GM18520 (cell line): ENCODE measurements around the gene GOLM1.
"Not testable (repeated sequence)": the region's sequence is repeated elsewhere in the genome, so short reads cannot be mapped to it uniquely, and the experiment has no call there.

Source experiments
- ATAC-seq: cut with Tn5 transposase; IDR thresholded peaks from one replicate; pipeline ENCODE4 v1.9.1; 2021; ENCODE audit not compliant: unreplicated experiment

The GOLM1 gene

DNA sequence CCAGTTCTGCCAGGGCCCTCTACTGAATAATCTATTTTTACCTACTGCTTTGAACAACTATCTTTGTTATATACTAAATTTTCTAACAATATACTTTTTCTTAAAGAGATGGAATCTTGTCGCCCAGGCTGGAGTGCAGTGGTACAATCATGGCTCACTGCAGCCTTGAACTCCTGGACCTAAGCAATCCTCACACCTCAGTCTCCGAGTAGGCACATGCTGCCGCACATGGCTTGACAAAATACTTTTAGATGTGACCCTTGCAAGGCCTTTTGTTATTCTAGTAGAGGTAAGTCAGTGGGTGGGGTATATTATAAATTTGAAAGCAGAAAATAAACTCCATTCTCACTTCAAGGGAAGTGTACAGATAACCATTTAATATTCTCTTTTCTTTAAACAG, 7.9 kb downstream of the GOLM1 start:
- ATAC-seq: no peak

DNA sequence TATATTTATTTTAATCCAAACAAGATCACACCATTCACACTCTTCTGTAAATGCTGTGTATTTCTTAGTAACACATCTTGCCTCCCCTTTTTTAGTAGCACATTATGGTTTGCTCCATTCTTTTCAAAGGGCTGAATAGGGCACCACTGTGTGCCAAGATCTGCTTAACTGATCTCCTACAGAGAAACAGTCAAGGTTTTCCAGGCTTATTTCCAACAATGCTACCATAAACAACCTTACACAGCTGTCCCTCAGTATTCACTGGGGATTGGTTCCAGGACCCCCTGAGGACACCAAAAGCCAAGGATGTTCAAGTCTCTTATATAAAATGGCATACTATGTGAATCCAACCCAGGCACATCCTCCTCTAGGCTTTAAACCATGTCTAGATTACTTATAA, 16.5 kb downstream of the GOLM1 start:
- no peak for ATAC-seq

DNA sequence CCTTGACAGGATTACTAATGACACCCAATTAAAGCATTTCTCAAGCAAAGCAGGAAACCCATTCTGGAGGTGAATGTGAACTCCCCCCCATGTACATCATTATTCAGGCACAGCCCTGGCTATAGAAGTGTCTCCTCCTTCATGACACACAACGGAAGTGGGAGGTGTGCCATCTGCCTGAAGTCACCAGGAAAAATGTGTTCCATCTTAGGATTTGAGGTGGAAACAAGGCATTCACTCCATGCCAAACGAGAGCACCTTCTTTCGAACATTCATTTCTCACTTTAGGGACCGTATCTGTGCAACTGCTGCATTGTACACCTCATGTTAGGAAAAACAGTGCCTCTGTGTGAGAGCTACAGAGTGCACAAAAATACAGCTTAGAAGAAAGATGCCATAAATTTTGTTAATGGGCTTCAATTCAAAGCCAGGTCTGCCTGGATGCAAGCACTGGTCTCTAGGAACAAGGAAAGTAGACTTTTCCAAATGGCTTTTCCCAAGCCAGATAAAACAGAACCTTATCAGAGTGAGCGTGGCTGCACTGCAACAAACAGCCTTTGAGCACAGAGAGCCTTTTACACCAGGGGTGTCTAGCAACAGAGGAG, 19.4 kb downstream of the GOLM1 start:
- no peak for ATAC-seq

DNA sequence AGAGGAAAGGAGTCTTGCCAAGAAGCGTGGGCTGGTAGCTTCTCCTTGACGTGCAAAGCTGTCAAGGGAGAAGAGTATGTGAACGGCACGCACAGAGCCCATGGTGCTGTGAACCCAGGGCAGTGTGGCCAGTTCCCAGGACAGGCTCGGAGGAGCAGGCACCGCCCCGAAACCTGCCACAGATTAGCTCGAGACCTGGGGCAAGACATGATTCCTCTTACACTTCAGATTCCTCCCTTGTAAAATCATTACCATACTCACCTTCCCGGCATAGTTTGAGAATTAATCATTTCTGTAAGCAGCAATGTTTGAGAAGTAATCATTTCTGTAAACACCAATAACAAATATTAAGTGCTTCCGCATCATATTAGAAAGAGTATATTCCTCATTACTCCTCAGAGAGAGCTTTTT, 19.9 kb downstream of the GOLM1 start:
- no peak for ATAC-seq

DNA sequence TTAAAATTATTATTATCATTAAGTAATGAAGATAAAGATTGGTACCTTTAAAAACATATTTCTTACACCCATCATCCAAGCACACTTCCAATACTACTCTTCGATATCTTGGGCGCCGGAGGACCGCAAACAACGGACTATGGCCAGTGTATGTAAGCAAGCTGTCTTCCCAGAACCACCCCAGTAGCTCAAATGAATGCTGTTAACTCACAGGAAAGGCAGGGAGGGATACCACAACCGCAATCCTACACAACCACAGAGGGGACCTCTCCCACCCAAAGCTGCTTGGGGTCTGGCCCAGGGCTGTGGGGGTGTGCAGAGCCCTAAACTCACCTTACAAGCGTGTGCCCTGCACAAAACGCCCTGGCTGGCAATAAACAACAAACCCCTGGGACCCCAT, 20.6 kb downstream of the GOLM1 start:
- no peak for ATAC-seq

DNA sequence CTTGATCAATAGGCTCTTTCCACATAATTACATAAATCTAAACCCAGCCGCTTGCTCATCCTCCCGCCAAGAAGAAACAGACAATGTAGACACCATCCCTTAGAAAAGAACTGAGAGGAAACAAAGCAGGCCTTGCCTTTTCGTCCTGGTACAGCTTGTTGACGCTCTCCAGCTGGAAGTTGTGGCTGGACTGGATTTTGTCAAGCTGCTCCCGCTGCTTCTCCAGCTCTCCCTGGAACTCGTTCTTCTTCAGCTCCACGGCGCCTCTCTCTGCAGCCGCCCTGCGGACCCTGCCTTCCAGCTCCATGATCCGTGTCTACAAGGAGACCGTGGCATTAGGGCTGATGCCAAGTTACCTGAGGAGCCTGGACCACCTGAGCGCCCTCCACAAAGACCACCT, 22.1 kb downstream of the GOLM1 start:
- ATAC-seq: no peak

DNA sequence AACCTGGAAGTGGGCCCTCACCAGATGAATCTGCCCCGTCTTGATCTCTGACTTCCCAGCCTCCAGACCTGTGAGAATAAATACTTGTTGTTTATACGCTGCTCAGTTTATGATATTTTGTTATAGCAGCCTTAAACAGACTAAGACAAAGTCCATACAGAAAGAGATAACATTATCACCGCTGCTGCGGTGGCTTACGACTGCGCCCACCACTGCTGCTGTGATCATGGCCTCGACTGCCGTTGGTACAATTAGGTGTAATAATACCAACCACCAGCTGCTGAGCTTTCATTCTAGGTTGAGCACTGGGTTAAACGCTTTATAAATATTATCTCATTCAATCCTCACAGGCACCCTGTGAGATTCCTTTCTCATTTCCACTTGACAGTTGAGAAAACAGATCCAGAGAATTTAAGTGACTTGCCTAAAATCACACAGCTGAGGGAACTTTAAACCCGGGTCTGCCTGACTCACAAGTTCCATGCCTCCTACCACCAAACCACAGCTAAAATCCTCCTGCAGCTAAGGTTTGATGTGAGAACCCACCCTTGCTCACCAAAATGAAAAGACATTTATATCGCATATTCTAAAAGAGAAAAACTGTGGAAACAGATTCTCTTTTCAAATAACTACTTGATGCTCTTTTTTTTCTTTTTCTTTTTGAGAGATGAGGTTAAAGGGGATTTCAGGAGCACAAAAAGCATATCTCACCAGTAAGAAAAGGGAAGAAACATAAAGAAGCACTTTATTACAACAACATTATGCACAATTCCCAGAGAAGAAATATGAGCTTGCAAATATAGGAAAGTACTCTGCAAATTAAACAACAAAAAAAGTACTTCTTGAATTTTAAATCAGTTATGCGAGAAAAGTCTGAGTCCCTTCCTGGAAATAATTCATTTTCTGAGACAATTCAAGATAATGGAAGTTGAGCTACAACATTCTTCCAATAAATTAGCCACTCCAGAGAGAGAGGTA, 23.9 kb downstream of the GOLM1 start:
- ATAC-seq: no peak

DNA sequence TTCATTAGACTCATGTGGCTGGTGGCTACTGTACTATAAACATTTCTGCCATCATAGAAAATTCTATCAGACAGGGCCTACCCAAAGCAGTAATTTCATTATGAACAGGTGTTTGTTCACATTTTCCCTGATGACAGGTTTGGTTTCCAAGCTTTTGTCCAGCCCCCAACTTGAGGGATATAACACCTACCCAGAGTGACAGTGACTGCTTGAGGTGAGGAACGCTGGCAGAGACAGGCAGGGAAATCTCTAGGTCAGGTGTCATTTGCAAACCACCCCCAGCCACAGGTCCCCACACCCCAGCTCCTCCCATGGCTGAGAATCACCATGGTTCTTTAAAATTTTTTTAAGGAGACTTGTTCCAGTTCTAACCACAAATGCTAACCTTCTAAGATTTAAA, 25.5 kb downstream of the GOLM1 start:
- ATAC-seq: no peak

DNA sequence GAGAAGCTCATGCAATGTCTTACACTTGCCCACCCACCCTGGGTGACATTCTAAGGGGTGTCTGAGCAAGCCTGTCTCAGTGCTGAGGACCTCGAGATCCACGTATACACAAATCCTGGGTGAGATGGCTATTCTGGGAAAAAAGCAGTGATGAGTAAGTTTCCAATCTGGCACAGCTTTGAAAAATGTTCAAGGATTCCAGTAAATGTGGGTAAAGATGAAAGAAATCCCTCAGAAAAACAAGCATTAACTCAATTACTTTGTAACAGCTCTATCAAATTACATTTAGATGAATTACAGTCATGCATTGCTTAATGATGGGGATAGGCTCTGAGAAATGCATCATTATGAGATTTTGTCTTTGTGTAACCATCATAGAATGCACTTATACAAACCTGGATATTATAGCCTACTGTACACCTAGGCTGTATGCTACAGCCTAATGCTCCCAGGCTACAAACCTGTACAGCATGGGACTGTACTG, 26.9 kb downstream of the GOLM1 start:
- no peak for ATAC-seq

DNA sequence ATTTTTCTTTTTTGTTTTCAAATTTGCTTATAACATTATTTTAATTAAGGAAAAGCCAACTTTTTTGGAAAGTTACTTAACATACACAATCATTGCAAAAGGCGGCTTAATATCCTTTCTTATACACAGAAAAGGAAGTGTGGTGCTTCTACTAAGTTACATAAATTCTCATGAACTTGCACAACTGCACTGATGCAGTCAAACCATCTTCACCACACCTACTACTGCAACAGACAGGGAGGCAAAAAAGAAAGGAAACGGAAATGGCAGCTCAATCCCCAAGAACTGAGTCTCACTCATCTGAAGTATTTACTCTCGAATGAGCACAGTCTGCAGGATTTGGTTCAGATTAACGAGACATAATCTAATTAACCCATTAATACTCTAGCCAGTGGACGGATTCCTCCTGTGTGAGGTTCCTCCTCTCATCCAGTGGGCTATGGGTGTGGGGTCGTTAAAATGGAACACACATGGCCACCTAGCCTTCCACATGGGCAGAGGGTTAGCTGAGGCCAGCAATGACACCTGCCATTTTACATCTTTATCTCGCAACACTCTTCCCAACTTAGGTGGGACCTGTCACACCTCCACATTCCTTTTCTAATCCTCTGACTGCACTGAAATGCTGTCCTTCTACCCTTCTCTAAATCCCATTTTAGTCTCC, 30.0 kb downstream of the GOLM1 start:
- no peak for ATAC-seq

DNA sequence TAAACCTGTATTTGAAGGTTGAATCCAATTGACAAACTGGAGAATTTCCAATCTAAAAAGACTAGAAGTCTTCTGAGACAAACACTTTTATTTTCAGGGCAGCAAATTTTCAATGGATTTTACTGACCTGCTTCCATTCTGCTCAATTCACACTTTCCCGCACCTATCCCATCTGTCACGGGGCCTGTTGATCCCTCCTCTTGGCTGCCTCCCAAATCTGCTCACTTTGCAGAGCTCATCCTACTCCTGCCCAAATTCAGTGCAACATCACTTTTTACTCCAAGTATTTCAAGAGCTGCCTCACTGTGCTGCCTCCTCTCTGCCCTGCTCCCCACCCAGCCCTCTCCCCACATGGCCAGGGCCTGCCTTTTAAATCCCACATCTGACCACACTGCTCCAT, 35.1 kb downstream of the GOLM1 start:
- ATAC-seq: no peak

DNA sequence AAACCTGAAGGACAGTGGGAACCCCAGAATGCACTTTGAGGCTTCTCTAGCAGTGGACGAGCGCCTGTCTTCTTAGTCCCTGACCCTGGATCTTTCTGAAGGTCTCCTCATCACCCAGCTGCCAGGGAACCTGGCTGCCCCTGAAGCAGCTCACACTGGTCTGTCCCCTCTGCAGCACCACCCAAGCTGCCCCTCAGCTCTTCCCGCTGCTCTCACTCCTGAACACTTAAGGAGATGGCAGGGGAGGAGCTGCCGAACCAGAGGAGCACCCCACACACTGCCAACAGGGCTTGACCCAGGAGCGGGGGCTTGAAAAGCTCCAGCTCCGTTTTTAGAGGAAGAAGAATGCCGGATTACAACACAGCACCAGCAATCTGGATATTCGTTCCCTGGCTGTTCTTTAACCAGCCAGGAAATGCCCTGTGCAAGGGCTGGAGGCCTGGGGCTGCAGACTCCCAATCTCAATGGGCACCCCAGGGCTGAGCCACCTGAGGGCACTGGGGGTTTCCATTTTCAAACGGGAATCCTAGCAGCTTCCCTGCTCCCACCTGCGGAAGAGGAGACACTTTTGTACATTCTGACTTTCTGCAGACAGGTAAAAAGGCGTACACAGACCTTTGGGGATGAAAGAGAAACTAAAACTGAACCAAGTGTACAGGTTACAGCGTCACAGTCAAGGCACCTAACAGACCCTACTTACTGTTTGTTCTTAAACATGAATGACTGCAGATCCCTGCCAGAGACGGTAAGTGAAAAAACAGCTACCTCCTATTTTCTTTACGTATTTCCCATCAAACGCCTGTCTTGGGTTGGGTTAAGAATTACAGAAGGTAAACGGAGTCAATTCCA, 36.3 kb downstream of the GOLM1 start:
- no peak for ATAC-seq

DNA sequence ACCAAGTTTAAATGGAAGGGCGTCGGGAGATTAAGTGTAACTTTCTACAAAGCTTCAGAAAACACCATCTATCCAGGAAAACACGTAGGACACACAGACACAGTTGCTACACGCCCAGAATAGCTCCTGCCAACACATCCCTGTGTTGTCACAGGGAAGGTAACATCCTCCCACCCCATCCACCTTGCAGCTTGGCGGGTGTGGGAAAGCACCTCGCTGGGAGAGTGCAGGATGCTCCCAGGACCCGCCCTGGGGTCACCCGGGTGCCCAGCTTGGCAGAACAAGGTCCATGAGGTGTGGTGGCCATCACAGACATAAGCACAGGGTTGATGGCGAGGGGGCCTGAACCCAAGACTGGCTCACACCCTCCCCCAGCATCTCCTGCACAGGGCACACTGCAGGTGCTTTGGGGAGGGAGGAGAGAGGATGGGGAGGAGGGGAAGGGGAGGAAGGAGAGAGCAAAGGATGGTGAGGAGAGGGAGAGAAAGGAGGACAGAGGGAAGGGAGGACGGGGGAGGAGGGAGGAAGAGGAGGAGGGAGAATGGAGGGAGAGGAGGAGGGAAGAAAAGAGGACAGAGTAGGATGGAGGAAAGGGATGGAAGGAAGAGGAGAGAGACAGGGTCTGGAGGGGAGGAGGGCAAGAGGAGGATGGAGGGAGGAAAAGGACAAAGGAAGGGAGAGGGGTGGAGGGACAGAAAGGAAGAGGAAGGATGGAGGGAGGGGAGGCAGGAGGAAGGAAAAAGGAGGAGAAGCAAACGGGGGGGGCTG, 37.2 kb downstream of the GOLM1 start:
- no peak for ATAC-seq

DNA sequence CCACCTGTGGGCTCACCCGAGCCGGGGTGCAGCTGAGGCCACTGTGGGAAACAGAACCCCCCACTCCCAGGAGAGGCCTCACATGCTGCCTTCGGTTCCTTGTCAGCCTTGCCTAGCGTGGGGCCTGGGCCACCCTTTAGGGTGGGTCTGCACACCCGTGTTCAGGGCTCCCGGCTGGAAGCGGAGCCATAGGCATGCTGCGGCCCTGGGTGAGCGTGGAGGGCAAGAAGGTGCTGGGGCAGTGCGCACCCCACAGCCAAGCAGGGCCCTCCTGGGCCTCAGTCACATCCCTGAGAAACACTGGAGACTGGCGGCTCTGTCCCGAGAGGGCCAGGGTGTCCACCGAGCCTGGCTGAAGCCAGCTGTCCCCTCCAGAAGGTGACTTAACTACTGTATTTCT, 41.9 kb downstream of the GOLM1 start:
- ATAC-seq: no peak

DNA sequence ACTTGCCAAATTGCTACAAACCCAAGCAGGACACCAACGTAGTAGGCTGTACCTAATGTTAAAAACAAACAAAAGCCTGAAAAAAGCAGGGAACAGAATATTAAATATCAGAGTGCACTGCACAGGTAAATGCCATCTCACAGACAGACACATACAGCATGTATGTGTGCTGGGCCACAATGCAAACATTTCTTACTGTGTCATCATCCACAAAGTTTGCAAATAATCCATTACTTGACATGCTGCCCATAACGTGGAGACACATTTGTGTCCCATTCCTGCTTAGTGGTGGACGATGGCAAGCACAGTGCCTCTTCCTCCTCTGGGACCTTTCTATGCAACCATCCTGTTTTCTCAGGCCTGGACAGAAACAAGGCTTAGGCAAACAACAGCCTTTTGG, 44.7 kb downstream of the GOLM1 start:
- ATAC-seq: no peak

DNA sequence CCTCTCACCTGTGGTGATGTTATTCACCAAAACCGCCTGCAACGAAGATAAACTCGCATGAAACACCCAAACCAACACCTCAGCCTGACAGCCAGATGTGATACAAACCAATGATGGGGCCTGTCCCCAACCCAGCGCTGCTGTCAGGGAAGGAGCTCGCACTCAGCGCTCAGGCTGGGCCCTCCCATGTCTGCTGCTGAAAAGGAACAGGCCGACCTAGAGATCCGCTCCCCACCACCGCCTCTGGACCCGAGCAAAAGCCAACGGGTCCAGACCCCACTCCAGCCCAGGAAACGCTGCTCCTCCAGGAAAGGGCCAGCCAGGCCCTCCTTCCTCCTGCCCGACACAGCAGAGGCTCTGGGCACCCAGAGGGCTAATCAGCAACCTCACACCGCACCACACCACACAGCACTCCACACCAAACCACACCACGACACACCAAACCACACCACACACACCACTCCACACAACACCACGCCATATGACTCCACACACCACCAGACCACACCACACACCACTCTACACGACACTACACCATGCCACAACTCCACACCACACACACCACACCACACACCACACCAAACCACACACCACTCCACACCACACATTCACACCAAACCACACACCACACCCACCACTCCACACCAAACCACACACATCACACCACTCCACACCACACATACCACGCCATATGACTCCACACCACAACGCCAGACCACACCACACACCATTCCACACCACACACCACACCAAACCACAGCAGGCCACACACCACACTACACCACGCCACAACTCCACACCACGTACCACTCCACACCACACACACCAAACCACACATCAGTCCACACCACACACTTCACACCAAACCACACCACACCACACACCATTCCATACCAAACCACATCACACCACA, 46.5 kb downstream of the GOLM1 start:
- no peak for ATAC-seq

DNA sequence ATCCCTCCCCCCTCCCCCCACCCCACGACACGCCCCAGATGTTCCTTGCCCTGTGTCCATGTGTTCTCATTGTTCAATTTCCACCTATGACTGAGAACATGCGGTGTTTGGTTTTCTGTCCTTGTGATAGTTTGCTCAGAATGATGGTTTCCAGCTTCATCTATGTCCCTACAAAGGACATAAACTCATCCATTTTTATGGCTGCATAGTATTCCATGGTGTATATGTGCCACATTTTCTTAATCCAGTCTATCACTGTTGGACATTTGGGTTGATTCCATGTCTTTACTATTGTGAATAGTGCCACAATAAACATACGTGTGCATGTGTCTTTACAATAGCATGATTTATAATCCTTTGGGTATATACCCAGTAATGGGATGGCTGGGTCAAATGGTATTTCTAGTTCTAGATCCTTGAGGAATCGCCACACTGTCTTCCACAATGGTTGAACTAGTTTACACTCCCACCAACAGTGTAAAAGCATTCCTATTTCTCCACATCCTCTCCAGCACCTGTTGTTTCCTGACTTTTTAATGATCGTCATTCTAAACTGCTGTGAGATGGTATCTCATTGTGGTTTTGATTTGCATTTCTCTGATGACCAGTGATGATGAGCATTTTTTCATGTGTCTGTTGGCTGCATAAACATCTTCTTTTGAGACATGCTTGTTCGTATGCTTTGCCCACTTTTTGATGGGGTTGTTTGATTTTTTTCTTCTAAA, 51.2 kb downstream of the GOLM1 start:
- ATAC-seq: not testable (repeated sequence)

DNA sequence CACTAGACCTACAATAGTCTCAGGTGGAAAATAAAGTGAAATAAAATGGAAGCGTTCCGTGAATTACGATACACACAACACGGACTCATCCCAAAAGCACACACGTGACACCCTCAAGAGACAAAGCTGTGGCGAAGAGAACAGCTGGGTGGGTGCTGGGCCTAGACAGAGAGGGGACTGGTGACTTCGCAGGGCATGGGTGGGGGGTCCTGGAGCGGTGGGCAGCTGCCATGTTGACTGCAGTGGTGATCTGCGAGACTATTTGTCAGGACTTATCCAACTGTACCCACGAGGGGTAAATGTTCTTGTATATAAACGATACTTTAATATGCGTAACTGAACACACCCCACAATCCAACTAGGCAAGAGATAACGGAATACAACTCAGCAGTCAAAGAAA, 52.0 kb downstream of the GOLM1 start:
- no peak for ATAC-seq
